Measurements from ENCODE around the gene EYS.

EYS gene

GRCh38 chr6:65221153-65221552 is 485.9 kb downstream of the EYS start:
- DNase-seq (ENCODE audit: low read depth): no peak

DNA sequence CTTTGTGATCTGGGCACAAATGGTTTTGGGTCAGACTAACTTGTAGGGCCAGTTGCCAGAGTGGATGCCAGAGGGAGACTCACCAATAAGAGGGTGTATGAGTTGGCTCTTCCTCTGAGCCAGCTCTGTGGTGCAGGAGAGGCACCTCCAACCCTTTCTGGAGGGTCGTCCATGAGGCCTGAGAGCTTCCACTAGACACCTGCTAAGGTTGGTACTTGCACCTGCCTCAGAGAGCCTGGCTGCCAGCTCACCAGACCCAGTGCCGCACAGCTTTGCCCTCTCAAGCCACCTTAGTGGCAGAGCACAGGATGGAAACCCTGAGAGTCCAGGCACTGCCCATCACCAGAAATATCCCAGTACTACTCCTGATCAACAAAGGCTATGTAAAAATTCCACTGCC is 504.3 kb downstream of the EYS start:
- DNase-seq (ENCODE audit: low read depth): no peak

- no peak for DNase-seq (ENCODE audit: low read depth)
Measured at GRCh38 chr6:65199683-65200082, 507.3 kb downstream of the EYS start.

DNA sequence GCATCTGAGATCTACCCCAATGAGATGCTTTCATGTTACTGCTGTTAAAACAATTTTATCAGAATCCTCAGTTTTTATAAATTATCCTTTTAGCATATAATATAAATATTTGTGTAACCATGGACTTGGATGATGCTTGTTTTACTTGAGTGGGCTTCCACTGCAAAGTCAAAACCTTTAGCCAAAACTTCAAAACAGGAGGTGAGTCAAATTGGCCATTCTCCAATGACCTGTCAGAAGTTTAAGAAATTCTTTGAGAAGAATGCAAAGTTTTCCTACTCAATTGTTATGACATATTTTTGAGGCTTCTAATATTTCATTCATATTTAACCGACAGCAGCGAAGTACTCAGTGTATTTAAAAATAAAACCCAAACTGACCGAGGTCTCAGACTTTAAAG is 507.9 kb downstream of the EYS start:
- no peak for DNase-seq (ENCODE audit: low read depth)

DNA sequence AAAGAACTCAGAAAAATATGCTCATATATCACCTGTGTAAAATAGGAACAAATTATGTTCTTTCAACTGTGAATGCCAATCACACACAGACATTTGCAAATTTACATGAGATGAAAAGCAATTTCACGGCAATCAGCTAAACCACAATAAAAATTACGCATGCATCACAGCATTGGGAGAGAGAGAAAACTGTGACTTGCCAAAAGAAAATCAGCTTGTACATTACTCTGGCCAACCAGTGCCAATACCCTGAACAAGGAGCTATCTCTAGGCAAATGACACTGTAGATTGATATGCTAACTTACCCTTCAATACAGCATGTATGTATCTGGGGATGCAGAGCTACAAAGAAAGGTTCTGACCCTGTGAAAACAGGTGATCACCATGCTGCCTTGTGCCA is 515.6 kb downstream of the EYS start:
- DNase-seq (ENCODE audit: low read depth): no peak

DNA sequence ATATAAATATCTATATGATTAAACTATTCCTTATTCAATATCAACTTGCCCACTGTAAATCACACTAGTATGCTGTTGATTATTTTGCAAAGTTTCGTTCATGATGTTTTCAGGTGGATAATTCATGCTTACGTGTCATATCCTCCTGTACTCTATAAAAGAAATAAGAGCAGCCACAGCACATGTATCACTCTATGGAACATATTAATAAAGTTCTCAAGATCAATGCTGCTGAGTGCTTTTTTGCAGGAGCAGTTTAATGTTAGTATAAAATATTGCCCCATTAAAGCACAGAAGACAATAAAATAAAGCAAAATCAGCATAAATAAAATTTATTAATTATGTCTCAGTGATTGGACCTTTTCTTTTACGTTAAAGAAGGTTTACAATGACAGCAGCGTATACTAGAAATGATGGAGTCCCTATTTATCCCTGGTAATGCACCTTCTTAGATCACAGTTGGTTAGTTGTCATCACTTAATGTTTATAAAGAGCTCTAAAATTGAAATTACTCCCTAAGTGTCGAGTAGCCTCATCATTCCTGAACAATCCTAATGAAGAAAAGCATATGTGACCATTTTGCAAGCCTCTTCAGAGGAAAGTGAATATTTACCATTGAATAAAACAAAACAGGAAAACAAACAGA is 517.7 kb downstream of the EYS start:
- DNase-seq (ENCODE audit: low read depth): no peak

GRCh38 chr6:65186826-65187225 is 520.2 kb downstream of the EYS start:
- no peak for DNase-seq (ENCODE audit: low read depth)

- no peak for DNase-seq (ENCODE audit: low read depth)
Measured at GRCh38 chr6:65182681-65183080, 524.3 kb downstream of the EYS start.

DNA sequence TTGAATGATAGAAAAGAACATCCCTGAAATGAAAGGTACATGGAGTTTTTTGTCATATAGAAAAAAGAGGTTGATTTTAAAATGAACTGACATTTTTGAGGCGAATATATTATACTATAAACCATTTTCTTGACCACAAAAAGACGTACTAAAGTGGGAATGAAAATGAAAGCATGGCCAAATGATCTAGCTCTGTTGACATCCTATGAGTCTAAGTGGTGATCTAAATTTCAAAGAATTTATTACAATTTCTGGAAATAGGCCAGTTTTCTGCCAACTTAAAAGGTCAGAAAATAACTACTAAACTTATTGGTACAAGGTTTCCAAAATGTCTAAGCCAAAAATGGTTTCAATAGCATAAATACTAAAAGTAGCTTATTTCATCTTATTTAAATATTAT is 536.8 kb downstream of the EYS start:
- DNase-seq (ENCODE audit: low read depth): no peak

GRCh38 chr6:65161661-65162060 is 545.4 kb downstream of the EYS start:
- no peak for DNase-seq (ENCODE audit: low read depth)

DNA sequence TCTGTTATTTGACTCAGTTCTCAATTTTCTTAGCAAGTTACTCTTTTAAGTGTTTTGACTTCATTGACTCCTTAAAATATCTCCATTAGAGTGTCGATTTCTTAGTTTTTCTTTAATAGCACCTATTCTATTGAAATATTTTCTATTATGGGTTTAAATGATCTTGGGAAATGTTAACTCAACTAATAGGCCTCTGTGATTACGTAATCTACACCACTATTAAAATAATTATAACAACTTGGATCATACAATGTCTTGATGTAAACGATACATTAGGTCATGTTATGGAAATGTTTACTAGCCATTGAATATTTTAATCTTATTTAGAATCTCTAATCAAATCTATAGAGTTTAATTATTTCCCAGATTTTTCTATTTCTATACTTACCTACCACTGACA is 550.0 kb downstream of the EYS start:
- DNase-seq (ENCODE audit: low read depth): no peak

- DNase-seq (ENCODE audit: low read depth): no peak
Measured at GRCh38 chr6:65155083-65155482, 551.9 kb downstream of the EYS start.

DNA sequence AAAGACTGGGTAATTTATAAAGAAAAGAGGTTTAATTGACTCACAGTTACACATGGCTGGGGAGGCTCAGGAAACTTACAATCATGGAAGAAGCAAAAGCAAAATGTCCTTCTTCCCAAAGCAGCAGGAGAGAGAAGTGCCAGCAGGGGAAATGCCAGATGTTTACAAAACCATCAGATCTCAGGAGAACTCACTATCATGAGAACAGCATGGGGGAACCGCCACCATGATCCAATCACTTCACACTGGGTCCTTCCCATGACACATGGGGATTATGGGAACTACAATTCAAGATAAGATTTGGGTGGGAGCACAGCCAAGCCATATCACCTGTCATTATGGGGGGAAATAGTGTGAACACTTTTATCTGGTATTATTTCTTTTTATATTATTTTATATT is 557.2 kb downstream of the EYS start:
- no peak for DNase-seq (ENCODE audit: low read depth)

DNA sequence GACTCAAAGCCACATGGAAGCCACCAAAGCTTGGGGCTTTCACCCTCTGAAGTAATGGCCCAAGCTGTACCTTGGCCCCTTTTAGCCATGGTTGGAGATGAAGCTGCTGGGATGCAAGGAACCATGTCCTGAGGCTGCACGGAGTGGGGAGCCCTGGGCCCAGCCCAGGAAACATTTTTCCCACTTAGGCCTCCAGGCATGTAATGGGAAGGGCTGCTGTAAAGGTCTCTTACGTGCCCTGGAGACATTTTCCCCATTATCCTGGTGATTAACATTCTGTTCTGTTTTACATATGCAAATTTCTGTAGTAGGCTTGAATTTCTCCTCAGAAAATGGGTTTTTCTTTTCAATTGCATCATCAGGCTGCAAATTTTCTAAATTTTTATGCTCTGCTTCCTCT is 558.2 kb downstream of the EYS start:
- no peak for DNase-seq (ENCODE audit: low read depth)

DNA sequence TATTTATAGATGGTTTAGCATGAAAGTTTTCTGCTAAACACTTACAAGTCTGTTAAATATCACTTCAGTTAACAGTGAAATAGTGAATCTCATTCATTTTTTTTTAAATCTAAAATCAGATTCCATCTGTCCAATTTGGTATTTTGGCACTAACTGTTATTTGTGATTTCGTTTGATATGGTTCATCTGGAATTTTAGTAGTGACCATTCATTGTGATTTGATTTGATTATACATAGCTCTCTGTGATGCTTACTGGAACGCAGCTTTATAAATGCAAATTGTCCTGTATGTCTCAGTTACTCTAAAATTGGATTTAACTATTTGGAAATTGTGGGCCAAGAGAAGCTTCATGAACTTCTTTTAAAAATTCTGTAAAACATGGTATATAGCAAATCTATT is 571.5 kb downstream of the EYS start:
- no peak for DNase-seq (ENCODE audit: low read depth)

DNA sequence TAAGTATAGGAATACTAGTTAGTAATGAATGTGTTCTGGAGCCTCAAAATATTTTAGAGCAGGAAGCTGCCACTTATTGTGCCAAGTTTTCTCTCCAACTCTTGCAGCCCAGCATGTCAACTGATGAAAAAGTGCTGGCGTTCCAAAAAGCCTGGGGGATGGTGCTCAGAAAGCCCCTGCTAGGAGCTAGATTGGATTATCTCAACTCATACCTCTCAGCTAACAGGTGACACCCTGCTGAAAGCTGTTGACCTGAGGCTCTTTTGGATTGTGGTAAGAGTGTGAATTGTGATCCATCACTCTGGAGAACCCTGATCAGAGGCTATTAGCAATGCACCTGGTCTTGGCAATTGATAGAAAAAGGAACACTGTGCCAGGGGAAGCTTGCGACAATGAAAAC is 580.4 kb downstream of the EYS start:
- no peak for DNase-seq (ENCODE audit: low read depth)

- no peak for DNase-seq (ENCODE audit: low read depth)
Measured at GRCh38 chr6:65123521-65123920, 583.5 kb downstream of the EYS start.

DNA sequence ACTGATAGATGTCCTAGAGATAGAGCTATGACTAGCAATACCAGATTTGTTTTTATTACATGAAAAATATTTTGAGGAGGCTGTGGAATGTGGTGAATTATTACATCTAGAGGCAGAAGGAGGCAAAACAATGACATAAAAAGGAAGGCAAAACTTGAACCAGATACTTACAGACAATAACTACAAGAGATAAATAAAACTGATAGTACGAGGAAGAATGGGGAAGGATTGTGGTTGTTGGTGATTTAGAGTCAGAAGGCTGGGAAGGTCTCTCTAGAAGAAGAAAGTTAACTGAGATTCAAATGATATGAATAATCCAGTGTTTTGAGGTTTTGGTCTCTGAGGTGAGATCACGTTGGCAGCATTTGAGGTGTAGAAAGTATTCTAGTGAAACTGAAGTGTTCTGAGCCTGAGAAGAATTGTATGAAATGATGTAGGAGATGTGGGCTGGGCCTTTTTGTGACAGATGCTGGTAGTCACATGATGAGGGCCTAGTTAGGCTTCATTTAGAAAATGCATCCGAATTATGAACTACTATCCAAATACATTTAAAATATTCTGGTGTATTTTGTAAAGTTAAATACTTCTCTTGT is 589.1 kb downstream of the EYS start:
- no peak for DNase-seq (ENCODE audit: low read depth)

DNA sequence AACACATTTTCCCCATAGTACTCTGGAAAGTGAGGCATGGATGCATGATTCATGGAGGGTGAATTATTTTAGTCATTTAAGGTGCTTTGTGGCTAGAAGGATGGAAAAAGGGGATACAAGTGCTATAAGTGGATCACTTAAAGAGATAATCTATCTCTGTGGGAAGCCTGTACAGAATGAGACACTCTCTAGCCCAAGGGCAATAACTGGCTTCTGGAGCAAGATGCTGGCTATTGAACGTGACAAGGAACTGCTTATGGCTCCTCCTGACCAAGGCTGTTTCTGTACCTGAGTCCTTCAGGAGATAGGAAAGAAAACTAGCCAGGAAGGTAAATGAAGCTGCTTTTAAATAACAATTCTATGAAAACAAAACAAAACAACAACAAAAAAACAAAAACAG is 590.7 kb downstream of the EYS start:
- no peak for DNase-seq (ENCODE audit: low read depth)

GRCh38 chr6:65113581-65113980 is 593.4 kb downstream of the EYS start:
- DNase-seq (ENCODE audit: low read depth): no peak

- no peak for DNase-seq (ENCODE audit: low read depth)
Measured at GRCh38 chr6:65112435-65112834, 594.6 kb downstream of the EYS start.

DNA sequence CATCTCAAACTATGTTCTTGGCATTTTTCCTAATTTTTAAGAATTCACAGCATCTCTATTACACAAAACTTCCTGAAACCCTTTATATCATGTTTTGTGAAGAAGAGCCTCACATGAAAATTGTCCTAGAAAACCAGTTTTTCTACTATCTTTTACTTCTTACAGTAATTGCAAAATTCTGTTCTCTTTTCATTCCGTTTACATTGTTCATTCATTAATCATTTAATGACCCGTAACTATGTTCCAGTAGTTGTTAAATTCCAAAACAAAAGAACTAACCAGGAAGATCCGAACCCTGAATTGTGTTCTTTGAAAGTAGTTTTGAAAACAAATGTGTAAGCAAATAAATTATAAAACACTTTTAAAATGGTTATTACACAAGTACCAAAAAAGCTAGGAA is 597.0 kb downstream of the EYS start:
- DNase-seq (ENCODE audit: low read depth): no peak

DNA sequence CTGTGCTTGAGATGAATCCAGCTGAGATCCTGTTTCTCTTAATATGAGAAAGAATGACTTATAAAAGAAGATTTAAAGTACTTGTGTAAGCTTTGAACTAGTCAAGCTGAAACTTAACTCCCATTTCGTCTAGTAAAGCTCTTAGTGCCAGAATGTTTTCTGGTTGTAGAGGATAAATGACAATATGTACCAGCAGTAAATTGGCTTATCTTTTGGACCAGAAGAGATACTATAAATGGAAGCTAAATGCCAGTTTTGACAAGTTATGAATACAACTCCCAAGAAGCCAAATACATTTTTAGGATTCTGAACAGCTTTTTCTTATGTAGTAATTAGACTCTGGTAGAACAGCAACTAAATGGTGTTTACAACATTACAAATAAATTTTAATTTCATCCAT is 608.7 kb downstream of the EYS start:
- DNase-seq (ENCODE audit: low read depth): no peak

DNA sequence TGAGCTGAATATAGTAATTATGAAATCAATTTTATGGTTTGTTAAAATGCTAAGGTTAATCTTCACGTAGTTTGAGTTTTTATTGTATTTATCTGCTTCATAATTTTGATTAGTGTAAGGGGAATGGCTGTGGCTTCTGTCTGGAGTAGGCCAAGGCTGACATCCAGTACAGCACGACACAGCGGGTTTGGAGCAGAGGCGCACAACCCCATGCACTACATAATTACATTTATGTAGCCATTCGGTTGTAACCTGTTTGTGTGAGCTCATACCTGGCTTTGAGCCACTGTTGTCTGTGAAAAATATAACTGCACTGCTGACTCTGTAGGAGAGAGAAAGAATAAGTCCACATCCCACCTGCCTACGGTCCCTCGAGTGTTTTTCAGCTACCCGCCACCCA is 615.5 kb downstream of the EYS start:
- no peak for DNase-seq (ENCODE audit: low read depth)

DNA sequence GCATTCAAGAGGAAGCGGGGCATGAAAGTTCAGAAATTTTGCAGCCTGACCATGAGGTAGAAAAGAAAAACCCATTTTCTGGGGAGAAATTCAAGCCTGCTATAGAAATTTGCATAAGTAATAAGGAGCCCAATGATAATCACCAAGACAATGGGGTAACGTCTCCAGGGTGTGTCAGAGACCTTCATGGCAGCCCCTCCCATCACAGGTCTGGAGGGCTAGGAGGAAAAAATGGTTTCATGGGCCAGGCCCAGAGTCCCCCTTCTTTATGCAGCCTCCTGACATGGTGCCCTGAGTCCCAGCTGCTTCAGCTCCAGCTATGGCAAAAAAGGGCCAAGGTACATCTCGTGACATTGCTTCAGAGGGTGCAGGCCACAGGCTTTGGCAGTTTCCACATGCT is 618.5 kb downstream of the EYS start:
- DNase-seq (ENCODE audit: low read depth): no peak

Data from stimulated activated CD8-positive, alpha-beta memory T cell treated with anti-CD3 and anti-CD28 coated beads, Interleukin-15, amount 100 ng/mL, for 24 hours (primary cell).